Adrenal gland (tissue), 12 donors: ENCODE results near the gene STK35. TPM values are rescaled to one million over a fixed set of nuclear protein-coding genes. Genes with fewer than 3 reads are reported as not detected.

Experiments
- DNase-seq, 7 donors: peaks; one replicate each; pipeline ENCODE4 v3.0.0-alpha.2; 2019 to 2020
- H3K27ac ChIP-seq, 5 donors: fragments of 200-600 bp; sonication (generic) in 4 of 5; 1 replicate in 3 of 5; 2 replicates in 2 of 5; pipeline versions ENCODE4 v1.5.1 to v1.8.0; 2016 to 2020; ENCODE audit warnings: mild to moderate bottlenecking in 1 of 5
- H3K27me3 ChIP-seq: fragments of 200-600 bp; 2 replicates; pipeline ENCODE4 v1.8.0; 2021
- H3K36me3 ChIP-seq, 2 donors: fragments of 200-600 bp; replicated peaks in 1 of 2; 1 replicate in 1 of 2; 2 replicates in 1 of 2; pipeline versions ENCODE4 v1.5.1 to v1.8.0; 2018 to 2022
- H3K4me1 ChIP-seq, 2 donors: fragments of 200-600 bp; replicated peaks in 1 of 2; 1 replicate in 1 of 2; 2 replicates in 1 of 2; pipeline versions ENCODE4 v1.5.1 to v1.8.0; 2018 to 2021
- H3K4me3 ChIP-seq, 4 donors: fragments of 200-600 bp; sonication (generic) in 3 of 4; one replicate each; pipeline ENCODE4 v1.5.1; 2016 to 2018
- H3K9me3 ChIP-seq, 3 donors: fragments of 200-600 bp; sonication (generic) in 1 of 3; replicated peaks in 1 of 3; 1 replicate in 2 of 3; 2 replicates in 1 of 3; pipeline versions ENCODE4 v1.5.1 to v1.8.0; 2016 to 2021
- CTCF ChIP-seq, 6 experiments: fragments of 450-650 bp in 4 of 6; fragments of 200-600 bp in 2 of 6; sonication (generic) in 1 of 6; IDR thresholded peaks; 1 replicate in 5 of 6; 2 replicates in 1 of 6; pipeline versions ENCODE4 v1.5.1 to v1.8.0; 2016 to 2021; ENCODE audit warnings: antibody characterized with exemption in 6 of 6, mild to moderate bottlenecking in 2 of 6, moderate library complexity in 1 of 6
- POLR2A ChIP-seq, 2 donors: fragments of 450-650 bp; IDR thresholded peaks; one replicate each; pipeline ENCODE4 v1.6.1; 2017; ENCODE audit warnings: antibody characterized with exemption in 2 of 2, mild to moderate bottlenecking in 2 of 2, moderate library complexity in 1 of 2
- WGBS, 4 donors: extraction: QIAGEN DNeasy Blood & Tissue Kit in 2 of 4; methylation state at CpG; one replicate each; pipeline versions ENCODE4 v1.1.5 to v1.1.7; 2013 to 2017; 5-methylcytosine and 5-hydroxymethylcytosine counted together
- intact Hi-C, 2 donors: fragments of 100-400 bp; cut with DNase I; formaldehyde crosslinking; loops; one replicate each; pipeline versions ENCODE4 v1.14.1 to v1.15.0; 2022 to 2023
- polyA plus RNA-seq, 3 donors: library from polyadenylated mRNA; stranded (reverse); fragments of 200-250 nt in 2 of 3; fragments of 350-450 nt in 1 of 3; fragmentation: Illumina TruSeq in 1 of 3; extraction: RNeasy Lipid Tissue Mini Kit (QIAGEN cat#74804) in 1 of 3; gene quantifications; one replicate each; pipeline ENCODE4 v1.2.3, GENCODE V29; 2013 to 2014
- small RNA-seq, 2 donors: library from RNA; depleted of rRNA; stranded (forward); fragments of <200 nt; gene quantifications; one replicate each; pipeline ENCODE3, GENCODE V24; 2016
- total RNA-seq, 9 donors: library from RNA; depleted of rRNA in 4 of 9; stranded (reverse); fragments of >200 nt in 4 of 9; fragments of 120-200 nt in 1 of 9; fragmentation: NEBNext Ultra II Directional in 1 of 9; extraction: Animal tissue kit (Norgen Biotek cat#: 25700) in 1 of 9; gene quantifications; one replicate each; pipeline versions ENCODE4 v1.1.0 to v1.2.4, GENCODE V29; 2013 to 2023
- donor health status: healthy with polysubstance abuse.
- donor health status: Bipolar disorder and iron deficiency.
- donor health status: DM: yes; HTN: yes; CAD: no.
- donor health status: DM: no; HTN: no; CAD: no.
- donor health status: DM: no; HTN: no; CAD: no.
- donor health status: DM: yes; HTN: yes; CAD: no.

The STK35 gene
- total and polyA plus RNA-seq, 12 donors, result 7.2 to 32.8 (median 20.9) TPM

DNA sequence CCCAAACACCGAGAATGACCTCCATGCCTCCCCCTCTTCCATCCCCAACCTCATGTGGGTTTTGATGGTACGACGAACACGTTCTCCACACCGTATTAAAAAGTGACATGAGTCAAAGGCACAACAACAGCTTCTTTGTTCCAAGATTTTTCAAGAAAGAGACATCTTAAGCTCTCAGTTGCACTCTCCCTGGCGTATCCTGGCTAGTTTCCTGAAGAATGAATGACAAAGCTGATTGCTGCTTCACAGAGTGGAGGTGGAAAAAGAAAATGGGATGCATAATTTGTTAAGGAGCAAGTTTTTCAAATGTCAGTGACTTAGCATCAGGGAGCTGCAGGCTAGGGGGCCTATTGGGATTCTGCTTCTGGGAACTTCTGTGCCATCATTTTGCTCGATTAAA is 95.5 kb downstream of the STK35 start:
- H3K27me3 ChIP-seq, result no peaks in the 10 kb centered on the region
- intact Hi-C loops, result loop anchor here in 1 of 2 donors (5.0 kb wide), 1 partner anchor 255 kb away; no protein-coding TSS in a partner anchor
- no peak overlapping the region for H3K4me3 ChIP-seq
- no peak overlapping the region for H3K27ac ChIP-seq
- TF ChIP-seq CTCF (IDR thresholded peaks at IDR 0.05) (no peak), POLR2A (IDR thresholded peaks at IDR 0.05) (no peak)
- 57 to 80% (median 74%) methylated on average over 7 of the region's 7 CpGs for WGBS, 4 donors
- H3K36me3 ChIP-seq, result no peaks in the 10 kb centered on the region
- no peaks in the 10 kb centered on the region for H3K9me3 ChIP-seq
- no peak for DNase-seq
- no peaks in the 10 kb centered on the region for H3K4me1 ChIP-seq

Small RNA genes within 50 kb of the gene (small RNA-seq; reads per million reads assigned to genes)
- 0 reads per million in 2 donors for gene RPL7P2

Other genes starting within 250 kb of the STK35 start
- 100 to 1,000 TPM in 1 of 9 donors, 10 to 100 TPM in 8; 22.2 to 102 (median 72.5) TPM for gene SIRPA, start 206.4 kb upstream of the STK35 start, total RNA-seq
- 10 to 100 TPM; 32.3 to 81.8 (median 40.4) TPM for gene SIRPA, start 206.4 kb upstream of the STK35 start, polyA plus RNA-seq
- not detected for gene PDYN, start 107.8 kb upstream of the STK35 start, total RNA-seq
- gene PDYN, start 107.8 kb upstream of the STK35 start, polyA plus RNA-seq, result not detected
- gene TGM3, start 194.2 kb downstream of the STK35 start, total RNA-seq, result 1 to 10 TPM in 1 of 9 donors, under 1 TPM in 2, not detected in 6; 0.14 to 1.7 (median 0.17) TPM
- gene TGM3, start 194.2 kb downstream of the STK35 start, polyA plus RNA-seq, result under 1 TPM; 0.13 to 0.84 (median 0.56) TPM